ENCODE results near the gene PPP1R8. TPM values are rescaled to one million over a fixed set of nuclear protein-coding genes. Genes with fewer than 3 reads are reported as not detected.

PPP1R8 gene
- total and polyA plus RNA-seq, 4 donors: 3.1 to 20.5 (median 17.5) TPM

GRCh38 chr1:27865821-27866220 lies 35.2 kb downstream of the PPP1R8 start:
- Histone ChIP-seq H3K4me1 (ENCODE audit: control insufficient read depth in 4 of 4, insufficient read depth in 4 of 4, low read length in 3 of 4) (no peaks in the 10 kb centered on the region), H3K9ac (ENCODE audit: low read depth in 1 of 2, low read length in 2 of 2) (no peak overlapping the region), H3K36me3 (ENCODE audit: control insufficient read depth in 4 of 4, insufficient read depth in 3 of 4, low read depth in 1 of 4, low read length in 3 of 4) (no peaks in the 10 kb centered on the region), H3K9me3 (ENCODE audit: control insufficient read depth in 4 of 4, low read length in 3 of 4) (no peaks in the 10 kb centered on the region), H3K4me3 (ENCODE audit: low read depth in 1 of 3, low read length in 3 of 3) (no peak overlapping the region), H3K27me3 (ENCODE audit: control insufficient read depth in 4 of 4, insufficient read depth in 4 of 4, low read length in 3 of 4) (no peaks in the 10 kb centered on the region), H3K27ac (ENCODE audit: low read depth in 1 of 2, low read length in 2 of 2) (no peak overlapping the region)
- no peak for TF ChIP-seq CTCF (IDR thresholded peaks at IDR 0.05; ENCODE audit: low read depth, low read length, missing input control)
- WGBS: 94% methylated on average over 10 of the region's 10 CpGs
- DNase-seq (ENCODE audit: low spot score): no peak

GRCh38 chr1:27868556-27868931 lies 38.0 kb downstream of the PPP1R8 start:
- peaks cover 0 to 7% (median 5%) of the 10 kb centered on the region in 4 donors for H3K4me1 ChIP-seq (ENCODE audit: control insufficient read depth in 4 of 4, insufficient read depth in 4 of 4, low read length in 3 of 4)
- no peak overlapping the region for H3K9ac ChIP-seq (ENCODE audit: low read depth in 1 of 2, low read length in 2 of 2)
- H3K9me3 ChIP-seq (ENCODE audit: control insufficient read depth in 4 of 4, low read length in 3 of 4): no peaks in the 10 kb centered on the region
- 91% methylated on average over 11 of the region's 11 CpGs for WGBS
- H3K36me3 ChIP-seq (ENCODE audit: control insufficient read depth in 4 of 4, insufficient read depth in 3 of 4, low read depth in 1 of 4, low read length in 3 of 4): no peaks in the 10 kb centered on the region
- no peaks in the 10 kb centered on the region for H3K27me3 ChIP-seq (ENCODE audit: control insufficient read depth in 4 of 4, insufficient read depth in 4 of 4, low read length in 3 of 4)
- no peak for DNase-seq (ENCODE audit: low spot score)
- H3K4me3 ChIP-seq (ENCODE audit: low read depth in 1 of 3, low read length in 3 of 3): no peak overlapping the region
- TF ChIP-seq SP1 (IDR thresholded peaks at IDR 0.05) (no peak), ZBTB33 (IDR thresholded peaks at IDR 0.05) (no peak), EGR1 (IDR thresholded peaks at IDR 0.05; ENCODE audit: low read depth in 2 of 2) (no peak), HNF4A (conservative IDR thresholded peaks at IDR 0.05) (no peak), JUND (IDR thresholded peaks at IDR 0.05) (no peak), RXRA (IDR thresholded peaks at IDR 0.05) (no peak), FOXA2 (IDR thresholded peaks at IDR 0.05) (no peak), NR2F2 (IDR thresholded peaks at IDR 0.05) (no peak), ATF3 (IDR thresholded peaks at IDR 0.05) (no peak), RAD21 (IDR thresholded peaks at IDR 0.05) (no peak), CTCF (IDR thresholded peaks at IDR 0.05; ENCODE audit: low read depth, low read length, missing input control) (no peak), FOXA1 (IDR thresholded peaks at IDR 0.05) (no peak), TAF1 (conservative IDR thresholded peaks at IDR 0.05) (no peak), MAX (IDR thresholded peaks at IDR 0.05) (no peak), YY1 (IDR thresholded peaks at IDR 0.05) (no peak), GABPA (IDR thresholded peaks at IDR 0.05 in 1 of 2, conservative IDR thresholded peaks at IDR 0.05 in 1 of 2) (no peak), REST (IDR thresholded peaks at IDR 0.05) (no peak), HNF4G (IDR thresholded peaks at IDR 0.05) (no peak)
- peak overlapping the region; percentile 20 to 74 for H3K27ac ChIP-seq (ENCODE audit: low read depth in 1 of 2, low read length in 2 of 2)
